Measurements from ENCODE around the gene AFDN.

AFDN gene, protein sequence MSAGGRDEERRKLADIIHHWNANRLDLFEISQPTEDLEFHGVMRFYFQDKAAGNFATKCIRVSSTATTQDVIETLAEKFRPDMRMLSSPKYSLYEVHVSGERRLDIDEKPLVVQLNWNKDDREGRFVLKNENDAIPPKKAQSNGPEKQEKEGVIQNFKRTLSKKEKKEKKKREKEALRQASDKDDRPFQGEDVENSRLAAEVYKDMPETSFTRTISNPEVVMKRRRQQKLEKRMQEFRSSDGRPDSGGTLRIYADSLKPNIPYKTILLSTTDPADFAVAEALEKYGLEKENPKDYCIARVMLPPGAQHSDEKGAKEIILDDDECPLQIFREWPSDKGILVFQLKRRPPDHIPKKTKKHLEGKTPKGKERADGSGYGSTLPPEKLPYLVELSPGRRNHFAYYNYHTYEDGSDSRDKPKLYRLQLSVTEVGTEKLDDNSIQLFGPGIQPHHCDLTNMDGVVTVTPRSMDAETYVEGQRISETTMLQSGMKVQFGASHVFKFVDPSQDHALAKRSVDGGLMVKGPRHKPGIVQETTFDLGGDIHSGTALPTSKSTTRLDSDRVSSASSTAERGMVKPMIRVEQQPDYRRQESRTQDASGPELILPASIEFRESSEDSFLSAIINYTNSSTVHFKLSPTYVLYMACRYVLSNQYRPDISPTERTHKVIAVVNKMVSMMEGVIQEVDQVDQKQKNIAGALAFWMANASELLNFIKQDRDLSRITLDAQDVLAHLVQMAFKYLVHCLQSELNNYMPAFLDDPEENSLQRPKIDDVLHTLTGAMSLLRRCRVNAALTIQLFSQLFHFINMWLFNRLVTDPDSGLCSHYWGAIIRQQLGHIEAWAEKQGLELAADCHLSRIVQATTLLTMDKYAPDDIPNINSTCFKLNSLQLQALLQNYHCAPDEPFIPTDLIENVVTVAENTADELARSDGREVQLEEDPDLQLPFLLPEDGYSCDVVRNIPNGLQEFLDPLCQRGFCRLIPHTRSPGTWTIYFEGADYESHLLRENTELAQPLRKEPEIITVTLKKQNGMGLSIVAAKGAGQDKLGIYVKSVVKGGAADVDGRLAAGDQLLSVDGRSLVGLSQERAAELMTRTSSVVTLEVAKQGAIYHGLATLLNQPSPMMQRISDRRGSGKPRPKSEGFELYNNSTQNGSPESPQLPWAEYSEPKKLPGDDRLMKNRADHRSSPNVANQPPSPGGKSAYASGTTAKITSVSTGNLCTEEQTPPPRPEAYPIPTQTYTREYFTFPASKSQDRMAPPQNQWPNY (N-terminal part only)

DNA sequence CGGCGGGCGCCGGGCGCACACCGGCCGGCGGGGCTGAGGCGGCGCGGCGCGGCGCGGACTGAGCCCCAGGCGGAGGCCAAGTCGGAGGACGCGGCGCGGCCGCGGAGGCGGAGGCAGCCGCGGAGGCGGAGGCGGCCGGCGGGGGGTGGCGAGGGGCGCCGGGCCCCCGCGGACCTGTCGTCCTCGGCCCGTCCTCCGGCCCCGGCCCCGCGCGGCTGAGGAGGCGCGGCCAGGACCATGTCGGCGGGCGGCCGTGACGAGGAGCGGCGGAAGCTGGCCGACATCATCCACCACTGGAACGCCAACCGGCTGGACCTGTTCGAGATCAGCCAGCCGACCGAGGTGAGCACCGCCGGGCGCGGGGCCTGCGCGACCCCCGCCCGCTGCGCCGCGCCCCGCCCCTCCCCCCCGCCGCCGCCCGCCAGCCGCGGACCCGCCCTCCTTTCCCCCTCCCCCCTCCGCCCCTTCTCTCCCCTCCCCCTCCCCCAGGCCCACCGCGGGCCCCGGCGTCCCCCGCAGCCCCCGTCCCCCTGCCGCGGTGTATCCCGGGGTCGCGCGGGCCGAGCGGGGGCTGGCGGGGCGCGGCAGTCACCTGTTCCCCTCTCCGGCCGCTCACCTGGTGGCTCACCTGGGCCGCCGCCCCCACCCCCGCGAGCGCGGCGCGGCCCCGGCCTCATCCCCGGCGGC is at the start of gene AFDN:
Gene AFDN (plus strand): TSS at position 16 of the 687 bp plus-strand sequence. CDS start 222 bp downstream, at position 238.
- peak within 1 kb of the TSS; percentile 88 for H3K4me3 ChIP-seq (replicated peaks; ENCODE audit: low read depth, low read length)
- DNase-seq (ENCODE audit: low read depth) = peak; percentile 30
- TF ChIP-seq, protein P1, sequence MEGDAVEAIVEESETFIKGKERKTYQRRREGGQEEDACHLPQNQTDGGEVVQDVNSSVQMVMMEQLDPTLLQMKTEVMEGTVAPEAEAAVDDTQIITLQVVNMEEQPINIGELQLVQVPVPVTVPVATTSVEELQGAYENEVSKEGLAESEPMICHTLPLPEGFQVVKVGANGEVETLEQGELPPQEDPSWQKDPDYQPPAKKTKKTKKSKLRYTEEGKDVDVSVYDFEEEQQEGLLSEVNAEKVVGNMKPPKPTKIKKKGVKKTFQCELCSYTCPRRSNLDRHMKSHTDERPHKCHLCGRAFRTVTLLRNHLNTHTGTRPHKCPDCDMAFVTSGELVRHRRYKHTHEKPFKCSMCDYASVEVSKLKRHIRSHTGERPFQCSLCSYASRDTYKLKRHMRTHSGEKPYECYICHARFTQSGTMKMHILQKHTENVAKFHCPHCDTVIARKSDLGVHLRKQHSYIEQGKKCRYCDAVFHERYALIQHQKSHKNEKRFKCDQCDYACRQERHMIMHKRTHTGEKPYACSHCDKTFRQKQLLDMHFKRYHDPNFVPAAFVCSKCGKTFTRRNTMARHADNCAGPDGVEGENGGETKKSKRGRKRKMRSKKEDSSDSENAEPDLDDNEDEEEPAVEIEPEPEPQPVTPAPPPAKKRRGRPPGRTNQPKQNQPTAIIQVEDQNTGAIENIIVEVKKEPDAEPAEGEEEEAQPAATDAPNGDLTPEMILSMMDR (IDR thresholded peaks at IDR 0.05; ENCODE audit: low read length, missing control alignments) = no peak

DNA sequence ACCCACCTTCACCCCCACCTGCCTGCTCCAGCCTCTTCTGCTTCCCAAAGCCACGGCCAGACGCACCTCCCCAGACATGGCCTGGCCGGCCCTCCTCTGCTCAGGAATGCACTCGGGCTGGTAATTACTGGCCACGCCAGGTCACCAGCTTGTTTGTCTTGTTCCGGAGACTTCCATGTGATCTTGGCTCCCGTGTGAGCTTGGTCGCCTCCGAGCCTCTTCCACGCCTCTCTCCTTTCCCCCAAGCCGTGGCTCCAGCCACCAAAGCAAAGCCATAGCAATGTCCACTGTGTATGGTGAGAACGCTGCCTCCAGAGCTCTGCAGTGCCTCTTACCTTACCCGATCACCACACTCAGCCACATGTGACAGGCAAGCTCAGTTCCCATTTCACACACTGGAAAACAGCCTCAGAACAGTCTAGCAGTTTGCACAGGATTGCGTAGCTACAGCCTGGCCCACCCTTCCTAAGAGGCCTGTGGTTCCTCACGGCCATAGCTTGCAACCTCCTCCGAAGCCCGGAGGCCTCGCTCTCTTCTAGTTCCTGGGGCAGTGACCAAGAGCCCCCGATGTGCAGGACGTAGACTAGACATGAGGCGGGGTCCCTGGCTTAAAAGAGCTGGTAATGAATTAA is 48.1 kb upstream of the AFDN start:
- no peak overlapping the region for H3K4me3 ChIP-seq (replicated peaks; ENCODE audit: low read depth, low read length)
- TF ChIP-seq, protein P1 (IDR thresholded peaks at IDR 0.05; ENCODE audit: low read length, missing control alignments) = no peak
- DNase-seq (ENCODE audit: low read depth) = no peak

DNA sequence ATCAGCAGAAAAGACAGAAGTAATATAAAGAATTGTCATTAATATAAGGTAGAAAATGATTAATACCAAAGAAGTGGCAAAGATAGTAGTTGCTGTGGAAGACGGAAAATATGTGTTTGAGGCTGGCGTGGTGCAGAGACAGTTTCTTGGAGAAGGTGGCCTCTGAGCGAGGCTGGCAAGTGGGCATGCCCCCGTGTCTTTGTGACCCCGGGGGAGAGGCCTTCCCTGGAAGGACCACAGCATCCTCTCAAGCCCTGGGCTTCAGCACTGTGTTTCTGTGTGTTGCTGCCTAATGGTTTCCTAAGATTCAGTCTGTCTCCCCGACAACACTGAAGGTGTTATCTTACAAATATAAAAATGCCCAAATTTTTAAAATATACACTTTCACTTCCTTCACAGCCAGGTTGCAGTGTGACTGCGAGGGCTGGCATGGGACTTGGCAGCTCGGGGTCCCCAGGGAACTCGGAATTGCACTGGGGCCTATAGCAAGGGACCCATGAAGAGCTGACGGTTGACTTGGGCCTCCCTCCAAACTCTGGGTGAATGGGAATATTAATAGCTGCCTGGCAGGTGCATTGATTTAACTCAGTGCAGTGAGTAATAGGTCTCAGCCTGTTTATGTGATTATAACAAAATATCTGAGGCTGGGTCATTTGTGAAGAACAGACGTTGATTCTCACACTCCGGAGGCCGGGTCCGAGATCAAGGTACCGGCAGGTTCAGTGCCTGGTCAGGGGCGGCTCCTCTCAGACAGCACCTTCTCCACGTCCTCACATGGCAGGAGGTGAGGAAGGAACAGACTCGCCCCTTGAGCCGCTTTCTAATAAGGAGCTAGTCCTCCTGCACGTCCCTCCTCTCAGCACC is 47.4 kb upstream of the AFDN start:
- TF ChIP-seq, protein P1 (IDR thresholded peaks at IDR 0.05; ENCODE audit: low read length, missing control alignments) = no peak

DNA sequence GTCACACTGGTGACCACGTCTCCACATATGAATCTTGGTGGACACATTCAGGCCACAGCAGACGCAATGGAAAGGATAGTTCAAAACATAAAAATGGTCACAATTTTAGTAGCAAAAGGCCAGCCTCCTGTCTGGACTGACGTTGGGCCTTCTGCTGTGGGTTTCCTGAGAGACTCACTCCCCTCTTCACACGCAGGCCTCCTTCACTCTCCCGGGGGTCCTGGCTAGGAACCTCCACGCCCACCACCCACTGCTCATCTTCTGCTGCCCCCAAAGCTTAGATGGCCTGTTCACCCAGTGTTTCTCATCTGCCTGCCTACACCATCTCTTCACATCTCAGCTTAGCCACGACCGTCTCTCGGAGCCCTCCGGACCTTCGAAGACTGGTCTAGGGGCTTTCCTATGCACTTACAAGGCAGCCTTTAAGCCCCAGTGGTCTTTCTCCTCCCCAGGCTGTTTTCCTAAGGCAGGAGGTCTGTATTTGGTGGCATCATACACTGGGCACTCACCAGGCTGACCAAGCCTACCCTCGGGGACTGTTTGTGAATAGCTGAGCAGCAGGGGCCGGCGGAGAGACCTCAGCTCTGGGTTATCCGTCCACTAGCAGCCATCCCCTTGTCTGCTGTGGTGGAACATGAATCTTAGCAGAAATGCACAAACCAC is 46.6 kb upstream of the AFDN start:
- TF ChIP-seq, protein P1 (IDR thresholded peaks at IDR 0.05; ENCODE audit: low read length, missing control alignments) = no peak
- H3K4me3 ChIP-seq (replicated peaks; ENCODE audit: low read depth, low read length) = no peak overlapping the region
- DNase-seq (ENCODE audit: low read depth) = no peak

More for the DNA sequence above, 47.4 kb upstream of the AFDN start:
- DNase-seq (ENCODE audit: low read depth) = no peak
- no peak overlapping the region for H3K4me3 ChIP-seq (replicated peaks; ENCODE audit: low read depth, low read length)

DNA sequence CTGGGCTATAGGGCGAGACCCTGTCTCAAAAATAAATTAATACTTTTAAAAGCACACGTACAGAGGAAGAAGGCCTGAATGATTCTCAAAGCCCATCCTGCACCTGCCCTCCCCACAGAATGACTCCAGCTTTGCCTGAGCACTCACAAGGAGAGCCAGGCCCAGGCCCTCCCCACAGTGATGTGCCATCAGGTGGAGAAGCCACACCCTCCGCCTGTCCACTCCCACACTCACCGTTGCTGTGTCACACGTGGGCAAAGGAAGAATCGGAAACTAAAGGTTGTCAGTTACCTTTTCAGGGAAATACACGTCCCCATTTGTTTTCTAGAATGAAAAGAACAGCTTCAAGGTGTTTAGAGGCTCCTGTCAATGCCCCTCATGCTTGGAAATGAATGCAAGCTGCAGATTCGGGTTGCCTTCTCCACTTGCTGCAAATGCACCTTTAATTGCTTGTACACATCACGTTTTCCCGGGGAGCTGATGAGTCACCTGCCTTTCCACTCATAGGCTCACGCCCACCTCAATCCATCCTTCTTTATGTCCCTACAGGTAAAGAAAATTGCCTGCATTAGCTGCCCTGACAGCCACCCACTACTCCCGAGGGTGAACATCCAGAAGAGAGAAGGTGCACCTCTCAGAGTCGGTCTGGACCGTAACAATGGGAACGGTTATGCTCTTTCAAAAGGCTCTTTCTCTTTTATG is 45.5 kb upstream of the AFDN start:
- H3K4me3 ChIP-seq (replicated peaks; ENCODE audit: low read depth, low read length) = no peak overlapping the region
- TF ChIP-seq, protein P1 (IDR thresholded peaks at IDR 0.05; ENCODE audit: low read length, missing control alignments) = no peak
- no peak for DNase-seq (ENCODE audit: low read depth)

Measured in fibroblast of pulmonary artery (primary cell).